Breast epithelium (tissue), 3 donors: Measurements from ENCODE around the gene F8.

ENCODE experiments used
- CTCF ChIP-seq, 3 donors: fragments of 450-650 bp; IDR thresholded peaks; one replicate each; pipeline ENCODE4 v1.5.1; 2016 to 2017; ENCODE audit warnings: antibody characterized with exemption in 3 of 3, mild to moderate bottlenecking in 3 of 3, moderate library complexity in 3 of 3
- POLR2A ChIP-seq: fragments of 450-650 bp; IDR thresholded peaks from one replicate; pipeline ENCODE4 v1.6.1; 2016; ENCODE audit warnings: antibody characterized with exemption, mild to moderate bottlenecking, moderate library complexity
- POLR2AphosphoS5 ChIP-seq, 3 donors: sonication (generic); formaldehyde crosslinking; IDR thresholded peaks; one replicate each; pipeline ENCODE4 v1.6.1; 2017; ENCODE audit warnings: antibody characterized with exemption in 3 of 3

- TF ChIP-seq POLR2A (no peak), CTCF (IDR thresholded peaks at IDR 0.05) (no peak), POLR2AphosphoS5 (IDR thresholded peaks at IDR 0.05) (peak; percentile 38 to 79 (median 53))
Measured at GRCh38 chrX:155026727-155027508, 4.4 kb upstream of the F8 start, which contains the start of gene FUNDC2.
